ENCODE measurements around the gene VPS37C. TPM values are rescaled to one million over a fixed set of nuclear protein-coding genes. Genes with fewer than 3 reads are reported as not detected.

The VPS37C gene
- total and polyA plus RNA-seq, 9 of the 15 experiments (the other 6 are each of a cell fraction or from before 2014, with no cell fraction given): 0.62 to 29.8 (median 11.5) TPM

DNA sequence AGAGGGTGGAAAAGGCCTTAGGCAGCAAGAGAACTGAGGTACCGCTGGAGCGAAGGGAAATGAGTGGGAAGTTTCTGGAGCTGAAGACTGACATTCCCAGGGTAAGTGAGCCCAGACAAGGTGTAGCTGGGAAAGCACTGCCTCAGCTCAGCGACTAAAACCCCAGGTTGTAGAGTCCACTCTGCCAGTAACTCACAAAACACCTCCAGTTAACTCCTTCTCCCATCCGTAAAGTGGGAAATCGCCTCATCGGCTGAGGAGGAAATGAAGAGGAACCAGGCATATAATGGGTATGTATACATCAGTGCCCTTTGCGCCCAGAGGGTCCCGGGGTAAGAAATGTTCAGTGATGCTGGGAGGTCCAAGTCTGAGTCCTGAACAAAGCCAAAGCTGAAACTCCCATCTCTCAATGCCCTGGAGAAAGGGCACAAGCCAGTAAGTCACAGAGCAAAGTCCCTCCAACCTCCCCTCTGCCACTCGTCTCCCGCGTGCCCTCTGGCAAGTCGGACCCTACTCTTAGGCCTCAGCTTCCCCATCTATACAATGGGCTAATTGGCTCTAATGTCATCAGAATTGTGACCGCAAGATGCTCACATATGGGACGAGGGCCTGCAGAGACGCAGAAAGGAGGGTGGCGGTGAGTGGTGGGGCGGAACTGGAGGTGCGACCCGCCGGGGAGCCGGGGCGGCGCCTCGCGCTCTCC lies 588 bp downstream of the VPS37C start (continued):
- peak; percentile 63 to 93; a peak in 3 of 4 replicates for TF ChIP-seq RCOR1 (IDR thresholded peaks at IDR 0.05; ENCODE audit: borderline replicate concordance in 1 of 2, low read depth in 2 of 2, low read length in 2 of 2)
- TF ChIP-seq HDGF (IDR thresholded peaks at IDR 0.05): 0 out of 2 replicates have a peak, but pooled peaks have one; percentile 67
- TF ChIP-seq, protein P1, sequence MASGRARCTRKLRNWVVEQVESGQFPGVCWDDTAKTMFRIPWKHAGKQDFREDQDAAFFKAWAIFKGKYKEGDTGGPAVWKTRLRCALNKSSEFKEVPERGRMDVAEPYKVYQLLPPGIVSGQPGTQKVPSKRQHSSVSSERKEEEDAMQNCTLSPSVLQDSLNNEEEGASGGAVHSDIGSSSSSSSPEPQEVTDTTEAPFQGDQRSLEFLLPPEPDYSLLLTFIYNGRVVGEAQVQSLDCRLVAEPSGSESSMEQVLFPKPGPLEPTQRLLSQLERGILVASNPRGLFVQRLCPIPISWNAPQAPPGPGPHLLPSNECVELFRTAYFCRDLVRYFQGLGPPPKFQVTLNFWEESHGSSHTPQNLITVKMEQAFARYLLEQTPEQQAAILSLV (tag; IDR thresholded peaks at IDR 0.05): 0 out of 2 replicates have a peak, but pooled peaks have one; percentile 10
- peak; percentile 96 for TF ChIP-seq RBM25 (IDR thresholded peaks at IDR 0.05; ENCODE audit: low read depth, low read length, severe bottlenecking)
- TF ChIP-seq, protein P2, sequence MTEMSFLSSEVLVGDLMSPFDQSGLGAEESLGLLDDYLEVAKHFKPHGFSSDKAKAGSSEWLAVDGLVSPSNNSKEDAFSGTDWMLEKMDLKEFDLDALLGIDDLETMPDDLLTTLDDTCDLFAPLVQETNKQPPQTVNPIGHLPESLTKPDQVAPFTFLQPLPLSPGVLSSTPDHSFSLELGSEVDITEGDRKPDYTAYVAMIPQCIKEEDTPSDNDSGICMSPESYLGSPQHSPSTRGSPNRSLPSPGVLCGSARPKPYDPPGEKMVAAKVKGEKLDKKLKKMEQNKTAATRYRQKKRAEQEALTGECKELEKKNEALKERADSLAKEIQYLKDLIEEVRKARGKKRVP (CRISPR knock-in tag; IDR thresholded peaks at IDR 0.05): 0 out of 2 replicates have a peak, but pooled peaks have one; percentile 30
- TF ChIP-seq, protein P3, sequence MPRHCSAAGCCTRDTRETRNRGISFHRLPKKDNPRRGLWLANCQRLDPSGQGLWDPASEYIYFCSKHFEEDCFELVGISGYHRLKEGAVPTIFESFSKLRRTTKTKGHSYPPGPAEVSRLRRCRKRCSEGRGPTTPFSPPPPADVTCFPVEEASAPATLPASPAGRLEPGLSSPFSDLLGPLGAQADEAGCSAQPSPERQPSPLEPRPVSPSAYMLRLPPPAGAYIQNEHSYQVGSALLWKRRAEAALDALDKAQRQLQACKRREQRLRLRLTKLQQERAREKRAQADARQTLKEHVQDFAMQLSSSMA (CRISPR knock-in tag; IDR thresholded peaks at IDR 0.05): no peak
- peak; percentile 33 to 60; a peak in 2 of 4 replicates for TF ChIP-seq HDAC1 (IDR thresholded peaks at IDR 0.05)
- TF ChIP-seq DPF2 (IDR thresholded peaks at IDR 0.05): no peak
- TF ChIP-seq BCOR (IDR thresholded peaks at IDR 0.05): peak; percentile 98
- TF ChIP-seq CBX3 (IDR thresholded peaks at IDR 0.05; ENCODE audit: borderline replicate concordance in 1 of 2, low read length in 2 of 2): peak in 1 of 2 experiments; percentile 59; a peak in 1 of 3 replicates
- TF ChIP-seq KLF16 (IDR thresholded peaks at IDR 0.05): no peak
- peak; percentile 70; the same call in 1 of the 2 replicates for TF ChIP-seq KAT7 (CRISPR knock-in tag; IDR thresholded peaks at IDR 0.05; ENCODE audit: borderline replicate concordance)
- no peak for TF ChIP-seq IFI16 (CRISPR knock-in tag; IDR thresholded peaks at IDR 0.05)
- no peak for TF ChIP-seq RHOXF2B (CRISPR knock-in tag; conservative IDR thresholded peaks at IDR 0.05)
- TF ChIP-seq, protein P4, sequence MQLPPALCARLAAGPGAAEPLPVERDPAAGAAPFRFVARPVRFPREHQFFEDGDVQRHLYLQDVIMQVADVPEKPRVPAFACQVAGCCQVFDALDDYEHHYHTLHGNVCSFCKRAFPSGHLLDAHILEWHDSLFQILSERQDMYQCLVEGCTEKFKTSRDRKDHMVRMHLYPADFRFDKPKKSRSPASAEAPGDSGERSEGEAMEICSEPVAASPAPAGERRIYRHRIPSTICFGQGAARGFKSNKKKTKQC (CRISPR knock-in tag; IDR thresholded peaks at IDR 0.05): peak; percentile 20; the same call in 1 of the 2 replicates
- TF ChIP-seq TEAD1 (CRISPR knock-in tag; IDR thresholded peaks at IDR 0.05): no peak
- TF ChIP-seq ASH1L (IDR thresholded peaks at IDR 0.05; ENCODE audit: borderline replicate concordance, low read depth, partially characterized antibody): no peak
- no peak for TF ChIP-seq ZNF79 (CRISPR knock-in tag; IDR thresholded peaks at IDR 0.05; ENCODE audit: low read depth)
- TF ChIP-seq, protein P5, sequence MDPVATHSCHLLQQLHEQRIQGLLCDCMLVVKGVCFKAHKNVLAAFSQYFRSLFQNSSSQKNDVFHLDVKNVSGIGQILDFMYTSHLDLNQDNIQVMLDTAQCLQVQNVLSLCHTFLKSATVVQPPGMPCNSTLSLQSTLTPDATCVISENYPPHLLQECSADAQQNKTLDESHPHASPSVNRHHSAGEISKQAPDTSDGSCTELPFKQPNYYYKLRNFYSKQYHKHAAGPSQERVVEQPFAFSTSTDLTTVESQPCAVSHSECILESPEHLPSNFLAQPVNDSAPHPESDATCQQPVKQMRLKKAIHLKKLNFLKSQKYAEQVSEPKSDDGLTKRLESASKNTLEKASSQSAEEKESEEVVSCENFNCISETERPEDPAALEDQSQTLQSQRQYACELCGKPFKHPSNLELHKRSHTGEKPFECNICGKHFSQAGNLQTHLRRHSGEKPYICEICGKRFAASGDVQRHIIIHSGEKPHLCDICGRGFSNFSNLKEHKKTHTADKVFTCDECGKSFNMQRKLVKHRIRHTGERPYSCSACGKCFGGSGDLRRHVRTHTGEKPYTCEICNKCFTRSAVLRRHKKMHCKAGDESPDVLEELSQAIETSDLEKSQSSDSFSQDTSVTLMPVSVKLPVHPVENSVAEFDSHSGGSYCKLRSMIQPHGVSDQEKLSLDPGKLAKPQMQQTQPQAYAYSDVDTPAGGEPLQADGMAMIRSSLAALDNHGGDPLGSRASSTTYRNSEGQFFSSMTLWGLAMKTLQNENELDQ (CRISPR knock-in tag; IDR thresholded peaks at IDR 0.05; ENCODE audit: borderline replicate concordance): no peak
- TF ChIP-seq PTBP1 (IDR thresholded peaks at IDR 0.05; ENCODE audit: low read depth, low read length): peak; percentile 84; the same call in 1 of the 2 replicates
- TF ChIP-seq, protein P6, sequence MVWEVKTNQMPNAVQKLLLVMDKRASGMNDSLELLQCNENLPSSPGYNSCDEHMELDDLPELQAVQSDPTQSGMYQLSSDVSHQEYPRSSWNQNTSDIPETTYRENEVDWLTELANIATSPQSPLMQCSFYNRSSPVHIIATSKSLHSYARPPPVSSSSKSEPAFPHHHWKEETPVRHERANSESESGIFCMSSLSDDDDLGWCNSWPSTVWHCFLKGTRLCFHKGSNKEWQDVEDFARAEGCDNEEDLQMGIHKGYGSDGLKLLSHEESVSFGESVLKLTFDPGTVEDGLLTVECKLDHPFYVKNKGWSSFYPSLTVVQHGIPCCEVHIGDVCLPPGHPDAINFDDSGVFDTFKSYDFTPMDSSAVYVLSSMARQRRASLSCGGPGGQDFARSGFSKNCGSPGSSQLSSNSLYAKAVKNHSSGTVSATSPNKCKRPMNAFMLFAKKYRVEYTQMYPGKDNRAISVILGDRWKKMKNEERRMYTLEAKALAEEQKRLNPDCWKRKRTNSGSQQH (CRISPR knock-in tag; IDR thresholded peaks at IDR 0.05): 0 out of 2 replicates have a peak, but pooled peaks have one; percentile 34
- TF ChIP-seq SMARCA5 (IDR thresholded peaks at IDR 0.05): peak; percentile 98
